Measurements from ENCODE around the gene CAMTA1. TPM values are rescaled to one million over a fixed set of nuclear protein-coding genes. Genes with fewer than 3 reads are reported as not detected.

CAMTA1 gene
- total RNA-seq, 1 donor from 2014 or later = 30.6 TPM

- no peak for DNase-seq
Observed at GRCh38 chr1:6852136-6852890, 67.1 kb downstream of the CAMTA1 start.

- DNase-seq = no peak
Observed at GRCh38 chr1:6854166-6854565, 68.9 kb downstream of the CAMTA1 start.

GRCh38 chr1:6857831-6858230, 72.6 kb downstream of the CAMTA1 start:
- DNase-seq = no peak

GRCh38 chr1:6858596-6858995, 73.3 kb downstream of the CAMTA1 start:
- no peak for DNase-seq

GRCh38 chr1:6859415-6860343, 74.4 kb downstream of the CAMTA1 start:
- no peak for DNase-seq

GRCh38 chr1:6860401-6860800, 75.1 kb downstream of the CAMTA1 start:
- no peak for DNase-seq

GRCh38 chr1:6861075-6861724, 75.9 kb downstream of the CAMTA1 start:
- DNase-seq = no peak

GRCh38 chr1:6862906-6863305, 77.7 kb downstream of the CAMTA1 start:
- DNase-seq = no peak

GRCh38 chr1:6864166-6864565, 78.9 kb downstream of the CAMTA1 start:
- no peak for DNase-seq

GRCh38 chr1:6866825-6867224, 81.6 kb downstream of the CAMTA1 start:
- DNase-seq = no peak

- no peak for DNase-seq
Observed at GRCh38 chr1:6867321-6867720, 82.1 kb downstream of the CAMTA1 start.

GRCh38 chr1:6867729-6868659, 82.7 kb downstream of the CAMTA1 start:
- DNase-seq = no peak

- no peak for DNase-seq
Observed at GRCh38 chr1:6868660-6869380, 83.6 kb downstream of the CAMTA1 start.

GRCh38 chr1:6869545-6869944, 84.3 kb downstream of the CAMTA1 start:
- no peak for DNase-seq

GRCh38 chr1:6870086-6870485, 84.8 kb downstream of the CAMTA1 start:
- DNase-seq = peak; percentile 49

GRCh38 chr1:6870571-6870970, 85.3 kb downstream of the CAMTA1 start:
- no peak for DNase-seq

GRCh38 chr1:6871300-6871972, 86.2 kb downstream of the CAMTA1 start:
- no peak for DNase-seq

- DNase-seq = no peak
Observed at GRCh38 chr1:6872573-6873261, 87.5 kb downstream of the CAMTA1 start.

GRCh38 chr1:6873298-6874015, 88.2 kb downstream of the CAMTA1 start:
- no peak for DNase-seq

Data from skin of body (tissue), 2 donors.